ENCODE results near the gene MIA3.

The MIA3 gene

GRCh38 chr1:222618880-222619596 is 1.1 kb downstream of the MIA3 start:
- DNase-seq = no peak

GRCh38 chr1:222620566-222620965 is 2.7 kb downstream of the MIA3 start:
- DNase-seq = no peak

GRCh38 chr1:222622765-222623164 is 4.9 kb downstream of the MIA3 start:
- no peak for DNase-seq

- DNase-seq = no peak
Observed at GRCh38 chr1:222623458-222623857, 5.6 kb downstream of the MIA3 start.

GRCh38 chr1:222624214-222624613 is 6.3 kb downstream of the MIA3 start:
- DNase-seq = no peak

GRCh38 chr1:222627232-222627631 is 9.3 kb downstream of the MIA3 start:
- no peak for DNase-seq

GRCh38 chr1:222629921-222630535 is 12.1 kb downstream of the MIA3 start:
- DNase-seq = no peak

GRCh38 chr1:222631611-222632208 is 13.8 kb downstream of the MIA3 start:
- DNase-seq = no peak

GRCh38 chr1:222632749-222633148 is 14.9 kb downstream of the MIA3 start:
- DNase-seq = no peak

- peak; percentile 76 for DNase-seq
Observed at GRCh38 chr1:222634180-222635013, 16.5 kb downstream of the MIA3 start.

GRCh38 chr1:222641269-222641948 is 23.5 kb downstream of the MIA3 start:
- no peak for DNase-seq

- no peak for DNase-seq
Observed at GRCh38 chr1:222642468-222642867, 24.6 kb downstream of the MIA3 start.

GRCh38 chr1:222643606-222643937 is 25.7 kb downstream of the MIA3 start:
- DNase-seq = peak; percentile 17

GRCh38 chr1:222643938-222644635 is 26.2 kb downstream of the MIA3 start:
- DNase-seq = peak; percentile 95

GRCh38 chr1:222644636-222644980 is 26.7 kb downstream of the MIA3 start:
- DNase-seq = no peak

- DNase-seq = no peak
Observed at GRCh38 chr1:222652676-222653075, 34.8 kb downstream of the MIA3 start.

- no peak for DNase-seq
Observed at GRCh38 chr1:222653178-222653827, 35.4 kb downstream of the MIA3 start.

- no peak for DNase-seq
Observed at GRCh38 chr1:222654849-222655248, 37.0 kb downstream of the MIA3 start.

- DNase-seq = no peak
Observed at GRCh38 chr1:222656391-222657155, 38.7 kb downstream of the MIA3 start.

- no peak for DNase-seq
Observed at GRCh38 chr1:222657899-222658298, 40.0 kb downstream of the MIA3 start.

- no peak for DNase-seq
Observed at GRCh38 chr1:222663431-222663934, 45.6 kb downstream of the MIA3 start.

All from NCI-H2029 (cell line).